Measurements from ENCODE around the gene ALDH18A1.

DNA sequence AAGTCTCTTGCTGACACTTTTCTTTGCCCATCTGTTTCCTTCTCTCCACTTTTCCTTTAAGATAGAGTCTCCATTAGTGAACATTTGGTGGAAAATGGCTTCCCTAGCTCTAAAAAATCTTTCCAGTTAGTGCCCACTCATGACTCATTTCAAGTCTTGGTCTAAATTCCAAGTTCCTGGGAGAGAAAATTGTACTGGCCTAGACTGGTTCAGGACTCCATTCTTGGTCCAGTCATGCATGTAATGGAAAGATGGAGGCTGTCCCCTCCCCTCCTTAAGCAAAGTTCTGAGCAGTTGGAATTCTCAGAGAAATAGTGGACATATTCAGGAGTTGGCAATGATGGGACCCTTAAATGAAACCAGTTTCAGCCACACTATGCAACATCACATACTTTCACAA, 3.8 kb upstream of the ALDH18A1 start:
- TF ChIP-seq POLR2AphosphoS5 (IDR thresholded peaks at IDR 0.05) (no peak), POLR2A (IDR thresholded peaks at IDR 0.05) (no peak)
